SU-DHL-6 (cell line): ENCODE data around the gene PGM2.

Source experiments
- CTCF ChIP-seq: fragments of 200-600 bp; sonication (generic); IDR thresholded peaks from one replicate; pipeline ENCODE4 v1.5.1; 2017; ENCODE audit warnings: antibody characterized with exemption, mild to moderate bottlenecking, low read length, moderate library complexity; ENCODE audit not compliant: insufficient read depth, poor library complexity, severe bottlenecking
- EZH2phosphoT487 ChIP-seq: fragments of 200-600 bp; sonication (generic), shearing (Covaris generic); conservative IDR thresholded peaks from 2 replicates; pipeline ENCODE4 v1.6.1; 2018; ENCODE audit warnings: mild to moderate bottlenecking, antibody characterized with exemption, low read length, moderate library complexity, mixed read lengths

GRCh38 chr4:37837446-37837845 lies 11.0 kb downstream of the PGM2 start:
- no peak for TF ChIP-seq CTCF
- TF ChIP-seq EZH2phosphoT487: no peak
